Peyer's patch (tissue), 4 donors: ENCODE data around the gene TRPM6. TPM values are rescaled to one million over a fixed set of nuclear protein-coding genes. Genes with fewer than 3 reads are reported as not detected.

Experiments used
- DNase-seq, 3 donors: peaks; one replicate each; pipeline ENCODE4 v3.0.0-alpha.2; 2017 to 2019
- H3K27ac ChIP-seq, 4 donors: fragments of 200-600 bp; sonication (generic); one replicate each; pipeline ENCODE4 v1.5.1; 2016 to 2019
- H3K27me3 ChIP-seq, 2 donors: fragments of 200-600 bp; sonication (generic); one replicate each; pipeline ENCODE4 v1.5.1; 2019
- H3K36me3 ChIP-seq, 3 donors: fragments of 200-600 bp; sonication (generic); one replicate each; pipeline ENCODE4 v1.5.1; 2016 to 2019
- H3K4me1 ChIP-seq, 4 donors: fragments of 200-600 bp; sonication (generic); one replicate each; pipeline ENCODE4 v1.5.1; 2016 to 2019
- H3K4me3 ChIP-seq, 4 donors: fragments of 200-600 bp; sonication (generic); 1 replicate in 3 of 4; 2 replicates in 1 of 4; pipeline ENCODE4 v1.5.1; 2016 to 2019; ENCODE audit warnings: mild to moderate bottlenecking in 1 of 4
- H3K9me3 ChIP-seq, 4 donors: fragments of 200-600 bp; sonication (generic); one replicate each; pipeline ENCODE4 v1.5.1; 2016 to 2019; ENCODE audit warnings: mild to moderate bottlenecking in 1 of 4
- POLR2A ChIP-seq, 2 donors: fragments of 450-650 bp; IDR thresholded peaks; one replicate each; pipeline ENCODE4 v1.5.1; 2017; ENCODE audit warnings: antibody characterized with exemption in 2 of 2, mild to moderate bottlenecking in 2 of 2, moderate library complexity in 2 of 2
- small RNA-seq, 2 donors: library from RNA; depleted of rRNA; stranded (forward); fragments of <200 nt; gene quantifications; one replicate each; pipeline ENCODE3, GENCODE V24; 2016
- total RNA-seq, 4 donors: library from RNA; depleted of rRNA; stranded (reverse); fragments of >200 nt; gene quantifications; one replicate each; pipeline ENCODE4 v1.1.0, GENCODE V29; 2016
- TF ChIP-seq, protein P1 (sequence below), 6 experiments: fragments of 450-650 bp in 4 of 6; fragments of 200-600 bp in 2 of 6; sonication (generic) in 1 of 6; IDR thresholded peaks; one replicate each; pipeline ENCODE4 v1.5.1; 2017 to 2019; ENCODE audit warnings: antibody characterized with exemption in 6 of 6, mild to moderate bottlenecking in 3 of 6, moderate library complexity in 1 of 6

TRPM6 gene
- total RNA-seq, 4 donors from 2014 or later: 3.3 to 25.1 (median 16.2) TPM

DNA sequence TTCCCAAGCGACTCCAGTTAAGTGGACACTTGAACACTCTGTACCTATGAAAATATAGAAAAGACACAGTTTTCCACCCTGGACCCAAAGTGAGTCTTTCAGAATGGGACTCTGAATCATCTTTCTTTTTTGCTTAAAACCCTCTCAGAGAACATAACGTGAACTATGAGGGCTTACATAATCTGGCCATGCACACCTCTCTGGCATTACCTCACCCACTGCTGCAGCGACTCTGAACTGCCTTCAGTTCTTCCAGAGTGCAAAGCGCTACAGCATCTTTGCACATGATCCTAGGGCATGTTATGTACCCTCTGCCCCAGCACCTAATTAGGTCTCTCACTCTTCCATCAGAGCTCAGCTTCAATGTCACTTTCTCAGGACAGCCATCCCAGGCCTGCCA, 204.4 kb downstream of the TRPM6 start:
- no peaks in the 10 kb centered on the region for H3K36me3 ChIP-seq
- H3K27ac ChIP-seq: no peak overlapping the region
- H3K4me3 ChIP-seq: no peak overlapping the region
- H3K4me1 ChIP-seq: no peaks in the 10 kb centered on the region
- TF ChIP-seq, protein P1, sequence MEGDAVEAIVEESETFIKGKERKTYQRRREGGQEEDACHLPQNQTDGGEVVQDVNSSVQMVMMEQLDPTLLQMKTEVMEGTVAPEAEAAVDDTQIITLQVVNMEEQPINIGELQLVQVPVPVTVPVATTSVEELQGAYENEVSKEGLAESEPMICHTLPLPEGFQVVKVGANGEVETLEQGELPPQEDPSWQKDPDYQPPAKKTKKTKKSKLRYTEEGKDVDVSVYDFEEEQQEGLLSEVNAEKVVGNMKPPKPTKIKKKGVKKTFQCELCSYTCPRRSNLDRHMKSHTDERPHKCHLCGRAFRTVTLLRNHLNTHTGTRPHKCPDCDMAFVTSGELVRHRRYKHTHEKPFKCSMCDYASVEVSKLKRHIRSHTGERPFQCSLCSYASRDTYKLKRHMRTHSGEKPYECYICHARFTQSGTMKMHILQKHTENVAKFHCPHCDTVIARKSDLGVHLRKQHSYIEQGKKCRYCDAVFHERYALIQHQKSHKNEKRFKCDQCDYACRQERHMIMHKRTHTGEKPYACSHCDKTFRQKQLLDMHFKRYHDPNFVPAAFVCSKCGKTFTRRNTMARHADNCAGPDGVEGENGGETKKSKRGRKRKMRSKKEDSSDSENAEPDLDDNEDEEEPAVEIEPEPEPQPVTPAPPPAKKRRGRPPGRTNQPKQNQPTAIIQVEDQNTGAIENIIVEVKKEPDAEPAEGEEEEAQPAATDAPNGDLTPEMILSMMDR (IDR thresholded peaks at IDR 0.05): no peak
- no peak for TF ChIP-seq POLR2A (IDR thresholded peaks at IDR 0.05)
- H3K27me3 ChIP-seq: no peaks in the 10 kb centered on the region
- H3K9me3 ChIP-seq: no peaks in the 10 kb centered on the region
- DNase-seq: no peak

DNA sequence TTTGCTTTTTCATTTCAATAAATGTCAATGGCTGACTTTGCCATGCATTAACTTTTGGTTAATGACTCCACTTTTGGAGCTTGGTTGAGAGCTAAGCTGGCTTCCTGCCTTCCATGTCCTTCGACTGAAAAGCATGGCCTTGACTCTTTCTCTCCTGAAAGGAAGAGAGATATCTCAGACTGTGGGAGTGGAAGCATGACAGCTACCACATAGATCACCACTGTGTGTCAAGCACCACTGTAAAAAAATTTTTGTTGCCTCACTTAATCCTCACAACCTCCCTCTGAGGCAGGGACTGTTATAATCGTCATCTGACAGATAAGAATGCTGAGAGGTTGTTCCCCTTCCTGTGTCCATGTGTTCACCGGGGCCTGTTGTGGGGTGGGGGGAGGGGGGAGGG, 205.8 kb downstream of the TRPM6 start:
- no peaks in the 10 kb centered on the region for H3K9me3 ChIP-seq
- no peaks in the 10 kb centered on the region for H3K36me3 ChIP-seq
- no peak overlapping the region for H3K4me3 ChIP-seq
- no peak for TF ChIP-seq POLR2A (IDR thresholded peaks at IDR 0.05)
- TF ChIP-seq, protein P1 (IDR thresholded peaks at IDR 0.05): no peak
- no peak overlapping the region for H3K27ac ChIP-seq
- no peaks in the 10 kb centered on the region for H3K4me1 ChIP-seq
- H3K27me3 ChIP-seq: no peaks in the 10 kb centered on the region
- no peak for DNase-seq

DNA sequence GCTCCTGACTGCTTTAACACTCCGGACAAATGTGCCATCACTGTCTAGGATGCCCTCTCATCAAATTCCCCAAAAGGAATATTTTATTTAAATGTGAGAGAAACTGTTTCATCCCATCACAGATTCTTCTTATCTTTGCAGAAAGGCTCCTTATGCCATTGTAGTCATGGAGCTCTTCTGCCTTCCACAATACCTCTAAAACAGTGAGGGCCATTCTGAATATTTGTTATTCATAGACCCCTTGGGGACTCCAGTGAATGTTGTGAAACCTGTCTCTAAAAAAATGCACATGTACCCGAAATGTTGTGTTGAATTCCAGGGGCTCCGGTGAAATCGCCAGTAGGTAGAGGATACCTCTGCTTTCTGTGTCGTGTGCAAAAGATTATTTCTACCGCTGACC, 213.6 kb downstream of the TRPM6 start:
- Histone ChIP-seq H3K27me3 (no peaks in the 10 kb centered on the region), H3K4me1 (no peaks in the 10 kb centered on the region), H3K4me3 (no peak overlapping the region), H3K9me3 (no peaks in the 10 kb centered on the region), H3K36me3 (no peaks in the 10 kb centered on the region), H3K27ac (no peak overlapping the region)
- DNase-seq: no peak
- no peak for TF ChIP-seq POLR2A (IDR thresholded peaks at IDR 0.05)
- TF ChIP-seq, protein P1 (IDR thresholded peaks at IDR 0.05): no peak

Small RNA genes lying within 50 kb of the gene (small RNA-seq; reads per million reads assigned to genes)
- 0 reads per million in 2 donors for gene RNU6-445P

Other genes starting within 250 kb of the TRPM6 start
- 10 to 100 TPM in 1 of 4 donors, 1 to 10 TPM in 3; 8.3 to 22.2 (median 9.2) TPM for gene C9orf40, start 65.0 kb upstream of the TRPM6 start, total RNA-seq
- 10 to 100 TPM; 23.5 to 55.3 (median 26.7) TPM for gene CARNMT1, start 140.4 kb upstream of the TRPM6 start, total RNA-seq
- 10 to 100 TPM; 14.9 to 36.8 (median 26.5) TPM for gene NMRK1, start 200.2 kb upstream of the TRPM6 start, total RNA-seq
- 10 to 100 TPM; 21.6 to 44.6 (median 32.9) TPM for gene OSTF1, start 200.6 kb upstream of the TRPM6 start, total RNA-seq